ENCODE data around the gene ZFP42.
"Not testable (repeated sequence)": the region's sequence is repeated elsewhere in the genome, so short reads cannot be mapped to it uniquely, and the experiment has no call there.

Gene ZFP42

GRCh38 chr4:187995322-187996207 lies at the start of gene ZFP42:
Gene ZFP42 (plus strand): TSS chr4:187995771. CDS start chr4:188002808, 7,037 bp downstream.
- no peak for DNase-seq

- DNase-seq = no peak
Measured at GRCh38 chr4:187961171-187961570, 34.4 kb upstream of the ZFP42 start.

DNA sequence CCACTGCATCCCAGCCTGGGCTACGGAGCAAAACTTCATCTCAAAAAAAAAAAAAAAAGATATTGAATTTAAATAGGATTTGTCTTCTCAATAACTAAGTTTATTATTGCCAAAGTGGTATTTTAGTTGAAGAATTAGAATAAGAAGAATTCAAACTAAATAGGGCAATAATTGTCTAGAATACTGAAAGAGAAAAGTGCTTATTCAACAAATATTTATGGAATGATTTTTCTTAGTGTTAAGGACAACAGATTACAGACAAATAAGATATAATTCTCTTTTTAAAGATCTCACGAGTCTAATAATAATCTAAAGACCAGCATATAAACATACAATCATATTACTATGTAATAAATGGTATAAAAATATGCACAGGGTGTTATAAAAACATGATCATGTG lies 33.6 kb upstream of the ZFP42 start:
- DNase-seq = no peak

DNA sequence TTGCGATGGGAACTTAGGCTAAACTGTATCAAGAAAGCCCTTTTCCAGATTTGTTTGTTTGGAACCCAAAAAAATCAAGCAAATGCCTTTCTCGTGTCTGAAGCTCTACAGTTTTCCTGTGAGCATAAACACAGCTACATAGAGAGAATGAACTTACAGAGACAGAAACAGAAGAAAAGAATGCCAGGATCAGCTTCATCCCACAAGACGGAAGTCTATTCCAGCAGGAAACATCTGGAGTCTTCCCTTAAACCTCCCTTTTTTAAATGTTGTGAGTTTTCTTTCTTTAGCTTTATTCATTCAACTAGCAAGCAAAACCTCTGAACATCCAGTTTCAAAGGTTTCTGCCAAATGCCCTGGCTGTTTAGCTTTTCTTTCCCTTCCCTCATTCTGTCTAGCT lies 32.6 kb upstream of the ZFP42 start:
- no peak for DNase-seq

- DNase-seq = no peak
Measured at GRCh38 chr4:187965726-187966125, 29.8 kb upstream of the ZFP42 start.

DNA sequence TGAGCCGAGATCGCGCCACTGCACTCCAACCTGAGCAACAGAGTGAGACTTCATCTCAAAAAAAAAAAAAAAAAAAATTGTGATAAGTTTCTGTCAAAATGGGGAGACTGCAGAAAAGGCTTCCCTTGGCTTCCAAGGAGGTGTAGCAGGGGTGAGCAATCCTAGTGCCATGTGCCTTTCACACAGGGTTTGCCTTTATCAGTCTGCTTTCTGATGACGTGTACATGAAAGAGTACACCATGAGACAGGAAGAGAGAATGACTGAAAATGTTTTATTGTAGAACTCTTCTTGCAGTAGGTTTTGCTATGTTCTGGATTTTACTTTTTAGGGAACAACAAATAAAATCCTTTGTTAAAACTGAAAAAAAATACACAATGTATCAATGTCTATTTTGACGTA lies 23.4 kb upstream of the ZFP42 start:
- DNase-seq = no peak

DNA sequence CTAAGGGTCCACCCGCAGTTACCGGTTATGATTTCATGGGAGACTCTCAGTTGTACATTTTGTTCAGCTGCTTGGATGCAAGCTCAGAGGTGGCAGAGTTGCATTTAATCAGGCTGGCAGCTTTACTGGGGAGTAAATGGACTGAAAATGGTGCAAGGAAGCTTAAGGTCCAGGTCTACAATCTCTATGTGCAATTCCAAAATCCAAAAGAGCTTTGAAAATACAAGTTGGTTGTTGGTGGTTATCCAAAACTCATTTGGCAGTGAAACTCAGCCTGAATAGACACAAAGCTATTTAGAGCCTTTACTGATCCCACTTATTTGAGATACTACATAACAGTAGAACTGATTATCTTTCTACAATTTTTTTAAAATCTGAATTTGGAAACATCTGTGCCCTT lies 11.8 kb upstream of the ZFP42 start:
- DNase-seq = no peak

DNA sequence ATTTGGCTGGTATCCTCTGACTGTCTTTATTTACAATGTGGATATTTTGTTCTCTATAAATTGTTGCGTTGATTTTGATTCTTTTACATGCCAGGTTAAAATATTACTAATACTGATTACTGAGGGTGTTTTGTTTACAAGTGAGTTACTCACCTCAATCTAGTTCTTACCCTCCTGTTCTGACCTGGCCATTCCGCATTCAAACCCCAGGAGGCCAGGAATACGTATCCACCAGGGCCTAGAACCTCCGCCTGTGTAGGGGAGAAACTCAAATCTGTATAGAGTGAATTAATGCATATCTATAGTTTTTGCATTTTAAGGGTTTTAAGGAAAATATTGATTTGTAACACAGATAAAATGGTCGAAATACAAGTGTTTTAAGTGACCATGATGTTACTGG lies 2.6 kb upstream of the ZFP42 start:
- DNase-seq = no peak

GRCh38 chr4:187993827-187994226 lies 1.7 kb upstream of the ZFP42 start:
- no peak for DNase-seq

DNA sequence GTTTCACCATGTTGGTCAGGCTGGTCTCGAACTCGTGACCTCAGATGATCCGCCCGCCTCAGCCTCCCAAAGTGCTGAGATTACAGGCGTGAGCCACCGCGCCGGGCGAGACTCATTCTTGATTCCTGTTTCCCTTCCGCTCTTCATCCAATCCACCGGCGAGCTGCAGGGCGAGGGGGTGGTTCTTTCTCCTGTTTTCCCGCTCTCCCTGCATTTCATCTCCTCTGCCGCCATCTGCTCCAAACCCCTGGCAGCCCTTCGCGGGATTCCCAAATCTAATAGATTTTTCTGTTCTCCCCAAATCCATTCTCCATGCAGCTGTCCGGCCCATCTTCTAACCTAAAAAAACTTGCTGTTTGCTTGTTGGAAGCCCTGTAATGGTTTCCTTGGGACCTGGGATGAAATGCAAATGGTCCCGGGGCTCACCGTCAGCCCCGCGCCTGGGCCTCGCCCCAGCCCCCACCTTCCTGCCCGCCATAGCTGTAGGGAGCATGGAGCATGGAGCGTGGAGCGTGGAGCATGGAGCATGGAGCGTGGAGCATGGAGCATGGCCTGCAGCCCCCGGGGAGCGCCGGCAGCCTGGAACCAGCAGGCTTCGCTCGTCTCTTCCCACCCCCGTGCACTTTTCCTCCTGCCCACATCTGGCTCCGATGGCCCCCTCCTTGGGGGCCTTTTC lies 1.1 kb downstream of the ZFP42 start:
- DNase-seq = no peak

DNA sequence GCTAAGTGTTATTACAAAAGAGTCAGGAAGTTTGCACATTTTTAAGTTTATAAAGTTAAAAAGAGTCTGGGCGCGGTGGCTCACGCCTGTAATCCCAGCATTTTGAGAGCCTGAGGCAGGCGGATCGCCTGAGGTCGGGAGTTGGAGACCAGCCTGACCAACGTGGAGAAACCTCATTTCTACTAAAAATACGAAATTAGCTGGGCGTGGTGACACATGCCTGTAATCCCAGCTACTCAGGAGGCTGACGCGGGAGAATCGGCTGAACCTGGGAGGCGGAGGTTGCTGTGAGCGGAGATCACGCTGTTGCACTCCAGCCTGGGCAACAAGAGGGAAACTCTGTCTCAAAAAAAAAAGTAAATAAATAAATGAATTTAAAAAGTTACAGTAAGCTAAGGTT lies 2.4 kb downstream of the ZFP42 start:
- DNase-seq = not testable (repeated sequence)

- DNase-seq = no peak
Measured at GRCh38 chr4:187999406-187999932, 3.9 kb downstream of the ZFP42 start.

DNA sequence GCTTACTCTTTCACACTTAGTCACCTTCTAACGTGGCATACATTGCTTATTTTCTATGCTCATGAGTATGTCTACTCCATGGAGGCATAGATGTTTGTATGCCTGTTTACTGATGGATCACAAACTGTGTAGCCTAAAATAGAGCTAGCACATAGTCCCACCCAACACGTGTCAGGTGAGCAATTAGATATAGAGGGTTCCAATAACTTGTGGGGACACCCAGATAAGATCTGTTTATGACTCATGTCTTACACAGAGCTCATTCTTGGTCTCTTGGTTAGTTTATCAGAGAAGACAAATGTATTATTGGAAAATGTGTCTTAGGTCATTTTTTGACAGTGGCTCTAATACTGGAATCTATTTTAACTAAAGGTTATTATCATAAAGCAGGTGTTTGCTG lies 6.8 kb downstream of the ZFP42 start:
- DNase-seq = no peak

DNA sequence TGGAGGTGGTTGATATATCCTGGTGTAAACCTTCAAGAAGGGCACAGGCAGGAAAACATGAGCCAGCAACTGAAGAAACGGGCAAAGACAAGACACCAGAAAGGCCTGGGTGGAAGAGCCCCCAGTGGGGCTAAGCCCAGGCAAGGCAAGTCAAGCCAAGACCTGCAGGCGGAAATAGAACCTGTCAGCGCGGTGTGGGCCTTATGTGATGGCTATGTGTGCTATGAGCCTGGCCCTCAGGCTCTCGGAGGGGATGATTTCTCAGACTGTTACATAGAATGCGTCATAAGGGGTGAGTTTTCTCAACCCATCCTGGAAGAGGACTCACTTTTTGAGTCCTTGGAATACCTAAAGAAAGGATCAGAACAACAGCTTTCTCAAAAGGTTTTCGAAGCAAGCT lies 7.2 kb downstream of the ZFP42 start:
- no peak for DNase-seq

DNA sequence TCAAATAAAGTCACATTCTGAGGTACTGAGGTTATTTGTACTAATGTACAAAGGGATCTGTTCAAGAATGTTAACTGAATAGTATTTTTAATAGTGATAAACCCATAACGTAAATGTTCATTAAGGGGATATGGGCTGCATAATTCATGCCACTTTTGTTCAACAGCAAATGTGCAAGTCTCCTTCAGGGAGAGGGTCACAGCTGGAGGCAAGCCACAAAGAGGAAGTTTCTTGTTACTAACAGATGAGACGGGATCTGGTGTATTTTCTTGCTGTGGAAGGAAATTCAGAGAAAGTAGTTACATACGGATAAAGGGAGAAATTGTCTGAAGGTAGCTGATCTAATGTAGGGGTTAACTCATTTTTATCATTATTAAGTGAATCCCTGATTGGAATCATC lies 10.0 kb downstream of the ZFP42 start:
- DNase-seq = no peak

- DNase-seq = no peak
Measured at GRCh38 chr4:188006285-188006848, 10.8 kb downstream of the ZFP42 start.

DNA sequence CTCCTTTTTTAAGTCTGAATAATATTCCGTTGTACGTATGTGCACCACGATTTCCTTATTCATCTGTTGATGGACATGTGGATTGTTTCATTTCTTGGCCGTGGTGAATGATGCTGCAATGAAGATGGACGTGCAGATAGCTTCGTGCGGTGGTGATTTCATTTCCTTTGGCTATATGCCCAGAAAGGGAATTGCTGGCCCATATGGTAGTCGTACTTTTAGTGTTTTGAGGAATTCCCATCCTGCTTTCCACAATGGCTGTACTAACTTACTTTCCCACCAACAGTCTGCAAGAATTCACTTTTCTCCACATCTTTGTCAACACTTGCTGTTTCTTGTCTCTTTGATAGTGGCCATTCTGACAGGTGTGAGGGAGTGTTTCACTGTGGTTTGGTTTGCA lies 12.8 kb downstream of the ZFP42 start:
- no peak for DNase-seq

DNA sequence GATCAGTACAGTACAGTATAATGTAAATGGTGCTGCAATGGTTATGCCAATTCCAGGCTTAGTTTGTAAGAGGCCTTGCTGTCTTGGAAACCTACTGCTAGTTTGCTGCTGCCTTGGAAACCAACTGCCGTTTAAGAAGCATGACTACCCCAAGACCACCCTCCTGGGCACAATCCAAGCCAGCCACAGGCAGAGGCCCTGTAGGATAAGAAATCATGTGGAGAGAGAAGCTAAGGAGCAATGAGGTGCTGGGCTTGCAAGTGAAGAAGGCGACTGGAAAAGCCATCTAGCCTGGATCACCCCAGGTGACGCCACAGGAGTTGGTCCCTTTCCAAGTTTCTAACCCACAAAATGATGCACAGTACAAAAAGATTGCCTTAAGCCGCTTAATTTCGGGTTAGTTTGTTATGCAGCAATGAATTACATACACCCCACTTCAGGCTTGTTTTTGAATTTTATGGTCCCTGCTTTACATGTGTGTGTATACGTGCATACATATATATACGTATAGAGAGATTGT lies 16.9 kb downstream of the ZFP42 start:
- no peak for DNase-seq

- DNase-seq = no peak
Measured at GRCh38 chr4:188015025-188015940, 19.7 kb downstream of the ZFP42 start.

GRCh38 chr4:188016754-188017153 lies 21.2 kb downstream of the ZFP42 start:
- DNase-seq = no peak

DNA sequence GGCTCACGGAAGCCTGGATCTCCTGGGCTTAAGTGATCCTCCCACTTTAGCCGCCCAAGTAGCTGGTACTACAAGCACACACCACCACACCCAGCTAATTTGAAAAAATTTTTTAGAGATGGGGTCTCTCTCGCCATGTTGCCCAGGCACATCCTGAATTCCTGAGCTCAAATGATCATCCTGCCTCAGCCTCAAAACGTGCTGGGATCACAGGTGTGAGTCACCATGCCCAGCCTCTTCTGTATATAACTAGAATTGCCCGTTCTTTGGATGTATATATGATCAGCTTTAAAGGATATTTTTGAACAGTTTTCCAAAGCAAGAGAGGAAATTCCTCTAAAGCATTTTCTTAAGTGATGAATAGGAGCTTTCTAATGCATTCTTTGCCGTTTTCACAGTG lies 22.7 kb downstream of the ZFP42 start:
- no peak for DNase-seq

GRCh38 chr4:188021548-188022249 lies 26.1 kb downstream of the ZFP42 start:
- no peak for DNase-seq

Data from CD4-positive, alpha-beta T cell treated with Interleukin-21 for 1 hour (primary cell).